Measurements from ENCODE around the gene PI4K2B. TPM values are rescaled to one million over a fixed set of nuclear protein-coding genes. Genes with fewer than 3 reads are reported as not detected.

Gene PI4K2B
- total RNA-seq, result 41.4 and 44.1 TPM in 2 replicates
- 11.8 and 12.6 TPM in 2 replicates for polyA plus RNA-seq

- 3% methylated on average over 48 of the region's 72 CpGs for WGBS (ENCODE audit: low lambda C conversion rate, missing lambda C conversion rate)
Measured at GRCh38 chr4:25233737-25234389, at the start of gene PI4K2B. TSS of gene PI4K2B (plus strand) at chr4:25234033. CDS start at chr4:25234164, 131 bp downstream.

DNA sequence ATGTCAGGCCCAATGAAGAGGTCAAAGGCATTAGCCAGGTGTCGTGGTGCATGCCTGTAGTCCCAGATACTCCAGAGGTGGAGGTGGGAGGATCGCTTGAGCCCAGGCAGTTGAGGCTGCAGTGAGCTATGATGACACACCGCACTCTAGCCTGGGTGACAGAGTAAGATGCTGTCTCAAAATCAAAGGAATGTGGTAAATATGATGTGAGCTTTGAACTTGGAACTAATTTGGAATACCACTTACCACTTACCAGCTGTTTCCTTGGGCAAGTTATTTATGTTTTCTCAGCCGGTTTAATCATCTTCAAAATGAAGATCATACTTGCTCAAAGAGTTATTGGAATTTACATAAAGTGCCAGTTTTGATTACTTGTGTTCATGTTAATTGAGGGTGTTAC lies 49.8 kb upstream of the PI4K2B start:
- Histone ChIP-seq H3K27me3 (no peaks in the 10 kb centered on the region), H3K36me3 (replicated peaks; ENCODE audit: insufficient read depth, low read depth) (no peaks in the 10 kb centered on the region), H3K4me1 (ENCODE audit: insufficient read depth) (no peaks in the 10 kb centered on the region), H3K4me3 (no peak overlapping the region), H3K4me2 (no peak overlapping the region), H3K9me3 (ENCODE audit: low read depth) (no peaks in the 10 kb centered on the region), H2AFZ (no peak overlapping the region), H3K79me2 (no peaks in the 10 kb centered on the region), H4K20me1 (ENCODE audit: insufficient read depth, poor library complexity, severe bottlenecking) (no peaks in the 10 kb centered on the region), H3K27ac (no peak overlapping the region), H3K9me2 (replicated peaks; ENCODE audit: insufficient read depth) (no peaks in the 10 kb centered on the region)
- DNase-seq (ENCODE audit: low spot score), result no peak
- TF ChIP-seq EZH2 (IDR thresholded peaks at IDR 0.05; ENCODE audit: borderline replicate concordance) (no peak), EZH2phosphoT487 (IDR thresholded peaks at IDR 0.05; ENCODE audit: low read depth, severe bottlenecking, unreplicated experiment) (no peak)
- TF ChIP-seq, protein P1, sequence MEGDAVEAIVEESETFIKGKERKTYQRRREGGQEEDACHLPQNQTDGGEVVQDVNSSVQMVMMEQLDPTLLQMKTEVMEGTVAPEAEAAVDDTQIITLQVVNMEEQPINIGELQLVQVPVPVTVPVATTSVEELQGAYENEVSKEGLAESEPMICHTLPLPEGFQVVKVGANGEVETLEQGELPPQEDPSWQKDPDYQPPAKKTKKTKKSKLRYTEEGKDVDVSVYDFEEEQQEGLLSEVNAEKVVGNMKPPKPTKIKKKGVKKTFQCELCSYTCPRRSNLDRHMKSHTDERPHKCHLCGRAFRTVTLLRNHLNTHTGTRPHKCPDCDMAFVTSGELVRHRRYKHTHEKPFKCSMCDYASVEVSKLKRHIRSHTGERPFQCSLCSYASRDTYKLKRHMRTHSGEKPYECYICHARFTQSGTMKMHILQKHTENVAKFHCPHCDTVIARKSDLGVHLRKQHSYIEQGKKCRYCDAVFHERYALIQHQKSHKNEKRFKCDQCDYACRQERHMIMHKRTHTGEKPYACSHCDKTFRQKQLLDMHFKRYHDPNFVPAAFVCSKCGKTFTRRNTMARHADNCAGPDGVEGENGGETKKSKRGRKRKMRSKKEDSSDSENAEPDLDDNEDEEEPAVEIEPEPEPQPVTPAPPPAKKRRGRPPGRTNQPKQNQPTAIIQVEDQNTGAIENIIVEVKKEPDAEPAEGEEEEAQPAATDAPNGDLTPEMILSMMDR (IDR thresholded peaks at IDR 0.05; ENCODE audit: poor library complexity), result no peak
- 79% methylated on average over 4 of the region's 4 CpGs for WGBS (ENCODE audit: low lambda C conversion rate, missing lambda C conversion rate)

More at GRCh38 chr4:25233737-25234389, at the start of gene PI4K2B:
- H3K4me3 ChIP-seq, result peak within 1 kb of the TSS; percentile 58
- H3K9me2 ChIP-seq (replicated peaks; ENCODE audit: insufficient read depth), result no peaks in the 10 kb centered on the region
- peak within 1 kb of the TSS; percentile 98 for H3K27ac ChIP-seq
- DNase-seq (ENCODE audit: low spot score), result peak; percentile 97
- peaks cover 14% of the 10 kb centered on the region for H3K4me1 ChIP-seq (ENCODE audit: insufficient read depth)
- H3K9me3 ChIP-seq (ENCODE audit: low read depth), result no peaks in the 10 kb centered on the region
- TF ChIP-seq, protein P1 (IDR thresholded peaks at IDR 0.05; ENCODE audit: poor library complexity), result no peak
- TF ChIP-seq EZH2phosphoT487 (IDR thresholded peaks at IDR 0.05; ENCODE audit: low read depth, severe bottlenecking, unreplicated experiment), result no peak
- TF ChIP-seq EZH2 (IDR thresholded peaks at IDR 0.05; ENCODE audit: borderline replicate concordance), result no peak
- H3K36me3 ChIP-seq (replicated peaks; ENCODE audit: insufficient read depth, low read depth), result no peaks in the 10 kb centered on the region
- no peaks in the 10 kb centered on the region for H3K27me3 ChIP-seq
- no peaks in the 10 kb centered on the region for H4K20me1 ChIP-seq (ENCODE audit: insufficient read depth, poor library complexity, severe bottlenecking)
- peaks cover 37% of the 10 kb centered on the region for H3K79me2 ChIP-seq
- H2AFZ ChIP-seq, result peak within 1 kb of the TSS; percentile 57
- H3K4me2 ChIP-seq, result peak within 1 kb of the TSS; percentile 78

GRCh38 chr4:25190407-25190806 lies 43.4 kb upstream of the PI4K2B start:
- no peaks in the 10 kb centered on the region for H3K9me2 ChIP-seq (replicated peaks; ENCODE audit: insufficient read depth)
- TF ChIP-seq, protein P1 (IDR thresholded peaks at IDR 0.05; ENCODE audit: poor library complexity), result peak; percentile 4
- TF ChIP-seq EZH2 (IDR thresholded peaks at IDR 0.05; ENCODE audit: borderline replicate concordance), result no peak
- TF ChIP-seq EZH2phosphoT487 (IDR thresholded peaks at IDR 0.05; ENCODE audit: low read depth, severe bottlenecking, unreplicated experiment), result no peak
- H2AFZ ChIP-seq, result no peak overlapping the region
- 36% methylated on average over 2 of the region's 2 CpGs for WGBS (ENCODE audit: low lambda C conversion rate, missing lambda C conversion rate)
- H3K4me2 ChIP-seq, result no peak overlapping the region
- no peaks in the 10 kb centered on the region for H3K9me3 ChIP-seq (ENCODE audit: low read depth)
- no peak overlapping the region for H3K27ac ChIP-seq
- no peak overlapping the region for H3K4me3 ChIP-seq
- H3K36me3 ChIP-seq (replicated peaks; ENCODE audit: insufficient read depth, low read depth), result no peaks in the 10 kb centered on the region
- H3K79me2 ChIP-seq, result no peaks in the 10 kb centered on the region
- H4K20me1 ChIP-seq (ENCODE audit: insufficient read depth, poor library complexity, severe bottlenecking), result no peaks in the 10 kb centered on the region
- no peaks in the 10 kb centered on the region for H3K27me3 ChIP-seq
- no peaks in the 10 kb centered on the region for H3K4me1 ChIP-seq (ENCODE audit: insufficient read depth)
- DNase-seq (ENCODE audit: low spot score), result peak; percentile 19
